Subcutaneous adipose tissue (tissue), 4 donors: Measurements from ENCODE around the gene SNTA1. TPM values are rescaled to one million over a fixed set of nuclear protein-coding genes. Genes with fewer than 3 reads are reported as not detected.

Experiments
- CTCF ChIP-seq: fragments of 450-650 bp; IDR thresholded peaks from one replicate; pipeline ENCODE4 v1.5.1; 2016; ENCODE audit warnings: low read depth, mild to moderate bottlenecking, control low read depth, antibody characterized with exemption, moderate library complexity
- total RNA-seq, 4 donors: library from RNA; depleted of rRNA; stranded (reverse); fragments of >200 nt; gene quantifications; one replicate each; pipeline ENCODE4 v1.1.0, GENCODE V29; 2016

The SNTA1 gene
- total RNA-seq, 4 donors from 2014 or later: 28.6 to 144 (median 56.5) TPM

- no peak for TF ChIP-seq CTCF
Measured at GRCh38 chr20:33481431-33481941, 37.9 kb upstream of the SNTA1 start.

- TF ChIP-seq CTCF: no peak
Measured at GRCh38 chr20:33480048-33480447, 36.5 kb upstream of the SNTA1 start.

- no peak for TF ChIP-seq CTCF
Measured at GRCh38 chr20:33477386-33478234, 34.0 kb upstream of the SNTA1 start.

GRCh38 chr20:33475381-33476152 is 32.0 kb upstream of the SNTA1 start:
- no peak for TF ChIP-seq CTCF

- no peak for TF ChIP-seq CTCF
Measured at GRCh38 chr20:33474963-33475362, 31.4 kb upstream of the SNTA1 start.

GRCh38 chr20:33474097-33474873 is 30.7 kb upstream of the SNTA1 start:
- no peak for TF ChIP-seq CTCF
